C4-2B (cell line): ENCODE measurements around the gene CDYL.

ENCODE experiments used
- ZFX ChIP-seq: fragments of 450-650 bp; IDR thresholded peaks from 2 replicates; pipeline ENCODE4 v1.6.1; 2017
- TF ChIP-seq, protein P1 (sequence below): fragments of 450-650 bp; conservative IDR thresholded peaks from 2 replicates; pipeline ENCODE4 v1.5.1; 2017; ENCODE audit warnings: mild to moderate bottlenecking

DNA sequence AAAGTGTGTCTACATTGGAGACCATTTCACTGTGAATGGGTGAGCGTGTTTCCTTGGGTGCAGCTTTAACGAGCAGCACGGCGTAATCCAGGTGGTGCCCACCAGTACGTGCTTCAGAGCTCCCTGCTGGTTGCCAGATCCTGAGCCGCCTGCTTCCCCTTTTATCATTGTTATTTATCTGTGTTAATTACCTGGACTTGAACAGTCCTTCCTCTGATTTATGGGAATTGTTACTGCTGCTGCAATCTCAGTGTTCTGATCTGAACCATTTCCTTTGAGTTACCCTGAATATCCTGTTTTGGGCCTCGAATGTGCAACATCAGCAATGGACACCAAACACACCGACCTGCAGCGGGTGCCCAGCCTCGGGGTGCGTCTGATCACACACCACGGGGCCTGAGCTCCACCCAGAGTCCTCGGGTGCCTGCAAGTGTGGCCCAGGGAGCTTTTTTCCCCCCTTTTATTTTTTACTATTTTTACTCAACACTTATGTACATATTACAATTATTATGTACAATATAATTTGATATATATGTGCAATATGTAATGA, 146.4 kb downstream of the CDYL start:
- TF ChIP-seq, protein P1, sequence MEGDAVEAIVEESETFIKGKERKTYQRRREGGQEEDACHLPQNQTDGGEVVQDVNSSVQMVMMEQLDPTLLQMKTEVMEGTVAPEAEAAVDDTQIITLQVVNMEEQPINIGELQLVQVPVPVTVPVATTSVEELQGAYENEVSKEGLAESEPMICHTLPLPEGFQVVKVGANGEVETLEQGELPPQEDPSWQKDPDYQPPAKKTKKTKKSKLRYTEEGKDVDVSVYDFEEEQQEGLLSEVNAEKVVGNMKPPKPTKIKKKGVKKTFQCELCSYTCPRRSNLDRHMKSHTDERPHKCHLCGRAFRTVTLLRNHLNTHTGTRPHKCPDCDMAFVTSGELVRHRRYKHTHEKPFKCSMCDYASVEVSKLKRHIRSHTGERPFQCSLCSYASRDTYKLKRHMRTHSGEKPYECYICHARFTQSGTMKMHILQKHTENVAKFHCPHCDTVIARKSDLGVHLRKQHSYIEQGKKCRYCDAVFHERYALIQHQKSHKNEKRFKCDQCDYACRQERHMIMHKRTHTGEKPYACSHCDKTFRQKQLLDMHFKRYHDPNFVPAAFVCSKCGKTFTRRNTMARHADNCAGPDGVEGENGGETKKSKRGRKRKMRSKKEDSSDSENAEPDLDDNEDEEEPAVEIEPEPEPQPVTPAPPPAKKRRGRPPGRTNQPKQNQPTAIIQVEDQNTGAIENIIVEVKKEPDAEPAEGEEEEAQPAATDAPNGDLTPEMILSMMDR = no peak
- TF ChIP-seq ZFX = no peak
